Measurements from ENCODE around the gene EXOSC1.

- TF ChIP-seq CTCF (IDR thresholded peaks at IDR 0.05) (no peak), POLR2AphosphoS5 (IDR thresholded peaks at IDR 0.05) (no peak), EP300 (IDR thresholded peaks at IDR 0.05) (no peak), POLR2A (IDR thresholded peaks at IDR 0.05) (no peak)
These were observed 14.1 kb upstream of the EXOSC1 start for GRCh38 chr10:97459933-97460332.

All from gastroesophageal sphincter (tissue), 3 donors.